Measurements from ENCODE around the gene FRMD4A.

DNA sequence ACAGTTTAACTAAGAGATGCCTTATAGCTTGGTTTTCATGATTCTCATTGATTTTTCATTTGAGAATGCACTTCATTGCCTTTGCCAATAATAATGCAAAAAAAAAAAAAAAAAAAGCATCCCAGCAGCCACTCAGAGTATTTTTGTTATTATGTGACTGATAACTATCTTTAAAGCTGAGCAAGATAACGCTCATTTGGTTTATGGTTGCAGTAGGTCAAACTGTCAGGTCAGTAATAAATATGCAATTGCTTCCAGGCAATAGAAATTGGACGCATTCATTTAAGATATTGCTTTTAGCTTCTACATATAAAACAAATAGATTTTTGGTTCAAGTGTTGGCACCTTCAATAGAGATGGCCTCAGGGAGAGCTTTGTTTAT lies 528.8 kb downstream of the FRMD4A start:
- TF ChIP-seq, protein P1, sequence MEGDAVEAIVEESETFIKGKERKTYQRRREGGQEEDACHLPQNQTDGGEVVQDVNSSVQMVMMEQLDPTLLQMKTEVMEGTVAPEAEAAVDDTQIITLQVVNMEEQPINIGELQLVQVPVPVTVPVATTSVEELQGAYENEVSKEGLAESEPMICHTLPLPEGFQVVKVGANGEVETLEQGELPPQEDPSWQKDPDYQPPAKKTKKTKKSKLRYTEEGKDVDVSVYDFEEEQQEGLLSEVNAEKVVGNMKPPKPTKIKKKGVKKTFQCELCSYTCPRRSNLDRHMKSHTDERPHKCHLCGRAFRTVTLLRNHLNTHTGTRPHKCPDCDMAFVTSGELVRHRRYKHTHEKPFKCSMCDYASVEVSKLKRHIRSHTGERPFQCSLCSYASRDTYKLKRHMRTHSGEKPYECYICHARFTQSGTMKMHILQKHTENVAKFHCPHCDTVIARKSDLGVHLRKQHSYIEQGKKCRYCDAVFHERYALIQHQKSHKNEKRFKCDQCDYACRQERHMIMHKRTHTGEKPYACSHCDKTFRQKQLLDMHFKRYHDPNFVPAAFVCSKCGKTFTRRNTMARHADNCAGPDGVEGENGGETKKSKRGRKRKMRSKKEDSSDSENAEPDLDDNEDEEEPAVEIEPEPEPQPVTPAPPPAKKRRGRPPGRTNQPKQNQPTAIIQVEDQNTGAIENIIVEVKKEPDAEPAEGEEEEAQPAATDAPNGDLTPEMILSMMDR (IDR thresholded peaks at IDR 0.05; ENCODE audit: borderline replicate concordance, extremely low read depth, low read length, poor library complexity, severe bottlenecking) = no peak
- no peak for TF ChIP-seq EZH2 (IDR thresholded peaks at IDR 0.05; ENCODE audit: borderline replicate concordance, low read depth, low read length, severe bottlenecking)
